Stimulated activated CD4-positive, alpha-beta T cell treated with anti-CD3 and anti-CD28 coated beads, Interleukin-1b, Interleukin-23, amount 100 ng/mL, for 1 hour (primary cell): Measurements from ENCODE around the gene TTK.
"Not testable (repeated sequence)": the region's sequence is repeated elsewhere in the genome, so short reads cannot be mapped to it uniquely, and the experiment has no call there.

Source experiments
- DNase-seq, 2 donors: peaks; one replicate each; pipeline ENCODE4 v3.0.0-alpha.2; 2020; ENCODE audit warnings: low read depth in 2 of 2

Gene TTK

GRCh38 chr6:80021591-80021990 is 17.1 kb downstream of the TTK start:
- no peak for DNase-seq

GRCh38 chr6:80022803-80023202 is 18.4 kb downstream of the TTK start:
- DNase-seq = no peak

DNA sequence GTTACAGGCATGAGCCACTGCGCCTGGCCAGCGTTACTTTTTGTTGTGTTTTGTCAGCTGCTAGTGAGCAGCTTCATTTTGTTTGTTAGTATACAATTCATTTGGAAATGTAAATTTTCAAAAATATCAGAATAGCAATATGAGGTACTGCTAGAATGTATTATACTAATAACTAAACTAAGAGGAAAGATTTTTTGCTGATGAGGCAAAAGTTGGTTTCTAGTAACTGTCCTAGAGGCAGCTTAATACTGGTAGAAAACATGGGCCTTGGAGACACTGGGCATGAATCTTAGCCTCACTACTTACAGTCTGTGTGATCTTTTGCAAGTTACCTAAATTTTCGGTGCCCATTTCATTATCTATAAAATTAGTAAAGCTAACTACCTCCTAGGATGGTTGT is 24.1 kb downstream of the TTK start:
- no peak for DNase-seq

- DNase-seq = no peak
Measured at GRCh38 chr6:80029470-80029869, 25.0 kb downstream of the TTK start.

DNA sequence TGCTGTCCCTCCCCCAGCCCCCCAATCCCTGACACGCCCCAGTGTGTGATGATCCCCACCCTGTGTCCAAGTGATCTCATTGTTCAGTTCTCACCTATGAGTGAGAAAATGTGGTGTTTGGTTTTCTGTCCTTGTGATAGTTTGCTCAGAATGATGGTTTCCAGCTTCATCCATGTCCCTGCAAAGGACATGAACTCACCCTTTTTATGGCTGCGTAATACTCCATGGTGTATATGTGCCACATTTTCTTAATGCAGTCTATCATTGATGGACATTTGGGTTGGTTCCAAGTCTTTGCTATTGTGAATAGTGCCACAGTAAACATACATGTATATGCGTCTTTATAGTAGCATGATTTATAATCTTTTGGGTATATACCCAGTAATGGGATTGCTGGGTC is 43.8 kb downstream of the TTK start:
- DNase-seq = not testable (repeated sequence)

DNA sequence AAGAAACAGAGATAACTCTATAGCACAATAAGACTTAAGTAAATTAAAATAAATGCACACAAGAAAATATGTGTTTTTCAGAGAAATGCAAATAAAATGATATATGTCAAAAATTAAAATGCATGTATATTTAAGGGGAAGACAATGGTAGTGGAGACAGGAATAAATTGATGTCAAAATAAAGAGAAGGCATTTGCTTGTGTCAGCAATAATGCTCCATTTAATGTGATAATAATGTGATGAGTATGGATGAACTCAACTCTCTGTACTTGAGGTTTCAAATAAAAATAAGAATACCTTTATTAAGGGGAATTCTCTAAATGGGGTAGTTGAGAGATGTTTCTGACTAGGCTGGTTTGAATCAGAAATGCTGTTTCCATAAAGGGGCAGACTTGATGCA is 56.3 kb downstream of the TTK start:
- no peak for DNase-seq

- not testable (repeated sequence) for DNase-seq
Measured at GRCh38 chr6:80068146-80068545, 63.7 kb downstream of the TTK start.

GRCh38 chr6:80070431-80070830 is 66.0 kb downstream of the TTK start:
- DNase-seq = not testable (repeated sequence)

DNA sequence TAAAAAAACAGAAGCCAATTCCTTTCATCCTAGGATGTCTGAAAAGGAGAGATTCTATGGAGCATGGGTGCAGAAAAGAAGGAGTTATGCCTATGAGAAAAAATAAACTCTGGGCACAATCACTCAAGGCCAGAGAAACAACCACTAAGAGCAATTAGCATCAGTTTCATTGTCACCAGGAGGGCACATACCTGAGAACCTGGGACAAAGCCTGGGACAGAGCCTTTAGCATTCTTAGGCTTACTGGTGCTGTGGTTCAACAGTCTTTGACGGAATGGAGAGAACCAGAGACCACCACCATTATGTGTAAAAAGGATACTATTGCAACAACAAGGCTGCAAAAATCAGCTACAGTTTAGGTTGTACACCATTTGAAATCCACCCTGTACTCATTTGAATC is 72.6 kb downstream of the TTK start:
- DNase-seq = no peak

DNA sequence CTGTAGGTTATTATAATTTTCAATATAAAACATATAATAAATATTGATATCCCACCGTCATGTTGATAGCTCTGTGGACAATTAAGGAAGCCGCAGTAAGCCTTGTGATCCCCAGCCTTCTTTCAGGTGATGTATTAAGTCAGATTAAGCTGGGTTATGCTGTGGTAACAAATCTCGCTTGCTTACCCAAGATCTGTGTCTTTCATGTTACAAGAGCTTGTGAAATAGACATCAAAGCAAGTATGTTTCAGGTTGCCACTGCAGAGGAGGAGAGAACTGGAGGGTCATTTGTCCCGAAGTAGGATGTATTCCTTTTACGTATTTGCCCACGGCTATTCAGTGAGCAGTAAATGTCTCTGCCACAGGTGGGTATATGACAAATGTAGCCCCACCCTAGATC is 84.2 kb downstream of the TTK start:
- DNase-seq = no peak

- no peak for DNase-seq
Measured at GRCh38 chr6:80091506-80091905, 87.1 kb downstream of the TTK start.
